Measurements from ENCODE around the gene ACTL7B. TPM values are rescaled to one million over a fixed set of nuclear protein-coding genes. Genes with fewer than 3 reads are reported as not detected.

Gene ACTL7B
- total and polyA plus RNA-seq, 2 experiments from 2014 or later: not detected

DNA sequence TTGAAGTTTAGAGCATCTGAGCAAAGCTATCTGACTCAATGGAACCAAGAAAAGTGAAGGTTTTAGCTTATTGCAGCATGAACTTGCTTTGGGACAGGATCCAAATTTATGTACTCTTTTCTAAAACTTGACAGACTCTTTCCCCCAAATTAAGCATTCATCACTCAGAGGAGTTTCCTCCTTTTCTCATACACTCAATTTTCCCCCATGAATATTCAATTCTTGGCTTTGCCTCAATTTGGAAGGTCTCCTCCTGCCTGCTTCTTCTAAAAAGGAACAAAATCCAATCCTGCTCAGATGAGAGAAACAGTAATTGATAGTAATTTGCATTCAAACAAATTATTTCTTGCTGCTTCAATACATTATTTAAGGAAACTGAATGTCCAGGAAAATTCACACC is 11.3 kb upstream of the ACTL7B start:
- Histone ChIP-seq H3K27me3 (no peaks in the 10 kb centered on the region), H3K9me2 (replicated peaks; ENCODE audit: insufficient read depth) (no peaks in the 10 kb centered on the region), H3K9me3 (ENCODE audit: low read depth) (no peaks in the 10 kb centered on the region), H3K4me1 (ENCODE audit: insufficient read depth) (peaks cover 23% of the 10 kb centered on the region), H3K4me2 (no peak overlapping the region), H3K27ac (no peak overlapping the region), H3K4me3 (no peak overlapping the region), H3K36me3 (replicated peaks; ENCODE audit: insufficient read depth, low read depth) (peaks cover 7% of the 10 kb centered on the region), H4K20me1 (ENCODE audit: insufficient read depth, poor library complexity, severe bottlenecking) (no peaks in the 10 kb centered on the region), H3K79me2 (no peaks in the 10 kb centered on the region), H2AFZ (no peak overlapping the region)
- no peak for DNase-seq (ENCODE audit: low spot score)
- TF ChIP-seq, protein P1, sequence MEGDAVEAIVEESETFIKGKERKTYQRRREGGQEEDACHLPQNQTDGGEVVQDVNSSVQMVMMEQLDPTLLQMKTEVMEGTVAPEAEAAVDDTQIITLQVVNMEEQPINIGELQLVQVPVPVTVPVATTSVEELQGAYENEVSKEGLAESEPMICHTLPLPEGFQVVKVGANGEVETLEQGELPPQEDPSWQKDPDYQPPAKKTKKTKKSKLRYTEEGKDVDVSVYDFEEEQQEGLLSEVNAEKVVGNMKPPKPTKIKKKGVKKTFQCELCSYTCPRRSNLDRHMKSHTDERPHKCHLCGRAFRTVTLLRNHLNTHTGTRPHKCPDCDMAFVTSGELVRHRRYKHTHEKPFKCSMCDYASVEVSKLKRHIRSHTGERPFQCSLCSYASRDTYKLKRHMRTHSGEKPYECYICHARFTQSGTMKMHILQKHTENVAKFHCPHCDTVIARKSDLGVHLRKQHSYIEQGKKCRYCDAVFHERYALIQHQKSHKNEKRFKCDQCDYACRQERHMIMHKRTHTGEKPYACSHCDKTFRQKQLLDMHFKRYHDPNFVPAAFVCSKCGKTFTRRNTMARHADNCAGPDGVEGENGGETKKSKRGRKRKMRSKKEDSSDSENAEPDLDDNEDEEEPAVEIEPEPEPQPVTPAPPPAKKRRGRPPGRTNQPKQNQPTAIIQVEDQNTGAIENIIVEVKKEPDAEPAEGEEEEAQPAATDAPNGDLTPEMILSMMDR (IDR thresholded peaks at IDR 0.05; ENCODE audit: poor library complexity): no peak
- TF ChIP-seq EZH2 (IDR thresholded peaks at IDR 0.05; ENCODE audit: borderline replicate concordance) (no peak), EZH2phosphoT487 (IDR thresholded peaks at IDR 0.05; ENCODE audit: low read depth, severe bottlenecking, unreplicated experiment) (no peak)

DNA sequence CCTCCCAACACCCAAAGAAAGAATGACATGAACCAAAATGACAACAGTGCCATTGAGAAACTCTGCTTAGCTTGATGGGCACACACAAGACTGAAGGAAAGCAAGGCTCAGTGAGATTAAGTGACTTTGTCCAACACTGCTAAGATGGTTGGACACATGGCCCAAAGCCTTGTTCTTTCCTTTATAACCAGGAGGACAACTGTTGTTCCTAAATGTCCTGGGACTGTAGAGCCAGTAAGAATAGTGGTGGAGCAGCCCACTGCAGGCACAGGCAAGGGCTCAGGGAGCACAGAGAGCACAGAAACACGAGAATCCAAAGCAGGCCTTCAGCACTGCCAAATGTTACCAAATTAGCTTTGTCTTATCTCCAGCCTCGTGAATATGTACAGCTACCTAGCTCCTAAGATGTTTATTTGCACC is 10.2 kb upstream of the ACTL7B start:
- Histone ChIP-seq H3K27me3 (no peaks in the 10 kb centered on the region), H3K36me3 (replicated peaks; ENCODE audit: insufficient read depth, low read depth) (no peaks in the 10 kb centered on the region), H2AFZ (no peak overlapping the region), H3K4me2 (no peak overlapping the region), H3K9me3 (ENCODE audit: low read depth) (no peaks in the 10 kb centered on the region), H3K79me2 (no peaks in the 10 kb centered on the region), H3K27ac (no peak overlapping the region), H4K20me1 (ENCODE audit: insufficient read depth, poor library complexity, severe bottlenecking) (no peaks in the 10 kb centered on the region), H3K4me3 (no peak overlapping the region), H3K9me2 (replicated peaks; ENCODE audit: insufficient read depth) (no peaks in the 10 kb centered on the region), H3K4me1 (ENCODE audit: insufficient read depth) (peaks cover 23% of the 10 kb centered on the region)
- WGBS (ENCODE audit: low lambda C conversion rate, missing lambda C conversion rate): 90% methylated on average over 2 of the region's 2 CpGs
- TF ChIP-seq EZH2 (IDR thresholded peaks at IDR 0.05; ENCODE audit: borderline replicate concordance) (no peak), EZH2phosphoT487 (IDR thresholded peaks at IDR 0.05; ENCODE audit: low read depth, severe bottlenecking, unreplicated experiment) (no peak)
- TF ChIP-seq, protein P1 (IDR thresholded peaks at IDR 0.05; ENCODE audit: poor library complexity): no peak
- no peak for DNase-seq (ENCODE audit: low spot score)

DNA sequence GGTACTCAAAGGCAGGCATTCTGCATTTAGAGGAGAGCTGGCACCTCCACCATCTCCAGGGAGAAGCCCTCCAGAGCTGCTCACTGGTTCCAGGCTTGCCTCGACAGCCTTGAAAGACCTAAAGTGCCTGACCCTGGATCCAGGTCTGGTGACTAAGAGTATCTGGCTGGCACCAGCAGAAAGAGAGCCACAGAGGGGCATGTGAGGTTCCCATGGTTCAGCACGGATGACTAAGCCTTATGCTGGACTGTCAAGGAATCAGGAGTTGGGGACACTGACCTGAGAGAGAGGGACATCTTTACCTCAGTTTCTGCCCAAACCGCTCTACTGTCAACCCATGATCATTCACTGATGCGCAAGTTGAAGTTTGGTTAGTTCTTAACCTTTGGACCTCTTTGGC is 9.3 kb upstream of the ACTL7B start:
- H2AFZ ChIP-seq: no peak overlapping the region
- peaks cover 22% of the 10 kb centered on the region for H3K4me1 ChIP-seq (ENCODE audit: insufficient read depth)
- no peak overlapping the region for H3K4me3 ChIP-seq
- WGBS (ENCODE audit: low lambda C conversion rate, missing lambda C conversion rate): 95% methylated on average over 4 of the region's 4 CpGs
- H3K4me2 ChIP-seq: no peak overlapping the region
- H3K27me3 ChIP-seq: no peaks in the 10 kb centered on the region
- no peaks in the 10 kb centered on the region for H3K9me2 ChIP-seq (replicated peaks; ENCODE audit: insufficient read depth)
- H3K27ac ChIP-seq: no peak overlapping the region
- H4K20me1 ChIP-seq (ENCODE audit: insufficient read depth, poor library complexity, severe bottlenecking): no peaks in the 10 kb centered on the region
- H3K9me3 ChIP-seq (ENCODE audit: low read depth): no peaks in the 10 kb centered on the region
- no peaks in the 10 kb centered on the region for H3K36me3 ChIP-seq (replicated peaks; ENCODE audit: insufficient read depth, low read depth)
- no peaks in the 10 kb centered on the region for H3K79me2 ChIP-seq
- DNase-seq (ENCODE audit: low spot score): no peak
- TF ChIP-seq EZH2 (IDR thresholded peaks at IDR 0.05; ENCODE audit: borderline replicate concordance): no peak
- TF ChIP-seq EZH2phosphoT487 (IDR thresholded peaks at IDR 0.05; ENCODE audit: low read depth, severe bottlenecking, unreplicated experiment): no peak
- TF ChIP-seq, protein P1 (IDR thresholded peaks at IDR 0.05; ENCODE audit: poor library complexity): no peak

DNA sequence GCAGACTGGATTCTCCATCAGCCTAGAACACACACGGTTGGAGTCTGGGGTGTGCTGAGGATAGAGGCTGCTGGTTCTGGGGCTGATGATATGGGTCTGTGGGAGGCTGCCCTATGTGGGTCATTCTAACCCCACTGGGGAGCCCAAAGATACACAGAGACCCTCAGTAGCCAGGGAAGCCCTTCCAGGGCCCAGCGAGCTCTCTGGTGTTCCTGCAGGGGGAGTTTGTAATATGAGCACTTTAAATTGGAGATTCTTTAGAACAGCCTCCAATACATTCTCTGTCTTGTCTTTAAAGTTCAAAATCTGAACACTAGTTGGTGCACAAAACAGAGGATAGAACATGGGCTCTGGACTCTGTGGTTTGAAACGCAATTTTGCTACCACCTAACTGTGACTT is 8.7 kb upstream of the ACTL7B start:
- Histone ChIP-seq H3K9me3 (ENCODE audit: low read depth) (no peaks in the 10 kb centered on the region), H3K9me2 (replicated peaks; ENCODE audit: insufficient read depth) (no peaks in the 10 kb centered on the region), H2AFZ (no peak overlapping the region), H3K4me2 (no peak overlapping the region), H3K79me2 (no peaks in the 10 kb centered on the region), H3K4me3 (no peak overlapping the region), H4K20me1 (ENCODE audit: insufficient read depth, poor library complexity, severe bottlenecking) (no peaks in the 10 kb centered on the region), H3K27ac (no peak overlapping the region), H3K4me1 (ENCODE audit: insufficient read depth) (peaks cover 16% of the 10 kb centered on the region), H3K27me3 (no peaks in the 10 kb centered on the region), H3K36me3 (replicated peaks; ENCODE audit: insufficient read depth, low read depth) (no peaks in the 10 kb centered on the region)
- WGBS (ENCODE audit: low lambda C conversion rate, missing lambda C conversion rate): 87% methylated on average over 3 of the region's 3 CpGs
- TF ChIP-seq, protein P1 (IDR thresholded peaks at IDR 0.05; ENCODE audit: poor library complexity): no peak
- no peak for TF ChIP-seq EZH2 (IDR thresholded peaks at IDR 0.05; ENCODE audit: borderline replicate concordance)
- no peak for TF ChIP-seq EZH2phosphoT487 (IDR thresholded peaks at IDR 0.05; ENCODE audit: low read depth, severe bottlenecking, unreplicated experiment)
- no peak for DNase-seq (ENCODE audit: low spot score)

Data from hepatocyte (in vitro differentiated cells).